Panc1 (cell line): Measurements from ENCODE around the gene SPATA21.
"Not testable (repeated sequence)": the region's sequence is repeated elsewhere in the genome, so short reads cannot be mapped to it uniquely, and the experiment has no call there.

Experiments used
- POLR2AphosphoS5 ChIP-seq: IDR thresholded peaks from 2 replicates; pipeline ENCODE4 v1.6.1; 2012; ENCODE audit warnings: mild to moderate bottlenecking, low read depth, low read length, moderate library complexity
- TF ChIP-seq, protein P1 (sequence below), 2 experiments: IDR thresholded peaks; 2 replicates each; pipeline ENCODE4 v1.6.1; 2011 to 2012; ENCODE audit warnings: low read depth in 2 of 2, control low read depth in 1 of 2, low read length in 1 of 2, mild to moderate bottlenecking in 1 of 2, moderate library complexity in 1 of 2; ENCODE audit not compliant: insufficient read depth in 1 of 2

DNA sequence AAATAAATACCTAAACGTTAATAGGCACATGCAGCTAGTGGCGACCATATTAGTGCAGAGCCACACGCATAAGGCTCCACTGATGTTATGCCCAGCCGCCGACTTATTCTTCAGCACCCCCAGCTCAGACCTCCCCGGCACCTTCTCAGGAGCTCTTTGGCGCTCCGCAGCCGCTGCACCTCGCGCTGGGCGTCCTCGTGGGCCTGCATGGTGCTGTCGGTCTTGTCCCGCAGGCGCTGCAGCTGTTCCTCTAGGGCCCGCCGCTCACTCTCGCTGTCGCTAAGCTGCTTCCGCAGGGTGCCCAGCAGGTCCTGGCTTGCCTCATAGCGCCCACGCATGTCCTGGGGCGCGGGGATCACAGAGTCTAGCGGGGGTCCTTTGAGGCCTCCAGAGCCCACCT lies 45.9 kb upstream of the SPATA21 start:
- TF ChIP-seq, protein P1, sequence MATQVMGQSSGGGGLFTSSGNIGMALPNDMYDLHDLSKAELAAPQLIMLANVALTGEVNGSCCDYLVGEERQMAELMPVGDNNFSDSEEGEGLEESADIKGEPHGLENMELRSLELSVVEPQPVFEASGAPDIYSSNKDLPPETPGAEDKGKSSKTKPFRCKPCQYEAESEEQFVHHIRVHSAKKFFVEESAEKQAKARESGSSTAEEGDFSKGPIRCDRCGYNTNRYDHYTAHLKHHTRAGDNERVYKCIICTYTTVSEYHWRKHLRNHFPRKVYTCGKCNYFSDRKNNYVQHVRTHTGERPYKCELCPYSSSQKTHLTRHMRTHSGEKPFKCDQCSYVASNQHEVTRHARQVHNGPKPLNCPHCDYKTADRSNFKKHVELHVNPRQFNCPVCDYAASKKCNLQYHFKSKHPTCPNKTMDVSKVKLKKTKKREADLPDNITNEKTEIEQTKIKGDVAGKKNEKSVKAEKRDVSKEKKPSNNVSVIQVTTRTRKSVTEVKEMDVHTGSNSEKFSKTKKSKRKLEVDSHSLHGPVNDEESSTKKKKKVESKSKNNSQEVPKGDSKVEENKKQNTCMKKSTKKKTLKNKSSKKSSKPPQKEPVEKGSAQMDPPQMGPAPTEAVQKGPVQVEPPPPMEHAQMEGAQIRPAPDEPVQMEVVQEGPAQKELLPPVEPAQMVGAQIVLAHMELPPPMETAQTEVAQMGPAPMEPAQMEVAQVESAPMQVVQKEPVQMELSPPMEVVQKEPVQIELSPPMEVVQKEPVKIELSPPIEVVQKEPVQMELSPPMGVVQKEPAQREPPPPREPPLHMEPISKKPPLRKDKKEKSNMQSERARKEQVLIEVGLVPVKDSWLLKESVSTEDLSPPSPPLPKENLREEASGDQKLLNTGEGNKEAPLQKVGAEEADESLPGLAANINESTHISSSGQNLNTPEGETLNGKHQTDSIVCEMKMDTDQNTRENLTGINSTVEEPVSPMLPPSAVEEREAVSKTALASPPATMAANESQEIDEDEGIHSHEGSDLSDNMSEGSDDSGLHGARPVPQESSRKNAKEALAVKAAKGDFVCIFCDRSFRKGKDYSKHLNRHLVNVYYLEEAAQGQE (IDR thresholded peaks at IDR 0.05; ENCODE audit: insufficient read depth in 1 of 2, low read depth in 2 of 2, low read length in 1 of 2), result not testable (repeated sequence)
- TF ChIP-seq POLR2AphosphoS5, result not testable (repeated sequence)
